ENCODE data around the gene FKBP5. TPM values are rescaled to one million over a fixed set of nuclear protein-coding genes. Genes with fewer than 3 reads are reported as not detected.

FKBP5 gene
- total and polyA plus RNA-seq, 9 of the 15 experiments (the other 6 are each of a cell fraction or from before 2014, with no cell fraction given), result 32.7 to 151 (median 75.0) TPM

DNA sequence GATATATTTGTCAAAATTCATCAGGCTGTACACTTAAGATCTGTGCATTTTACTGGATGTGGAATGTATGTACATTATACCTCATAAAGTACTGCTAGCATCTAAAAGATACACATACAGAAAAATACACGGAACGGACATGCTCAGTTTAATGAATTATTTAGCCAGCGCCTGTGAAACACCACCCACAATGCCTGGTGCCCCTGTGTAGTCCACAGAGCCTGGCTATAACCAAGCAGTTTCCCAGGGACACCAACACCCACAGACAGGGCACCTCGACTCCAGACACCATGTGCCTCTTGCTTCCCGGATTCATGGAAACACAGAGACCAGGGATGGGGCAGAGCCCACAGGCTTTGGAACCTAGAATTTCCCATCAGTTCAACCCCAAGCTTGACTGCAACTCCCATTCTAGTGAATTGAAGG lies 30.7 kb upstream of the FKBP5 start:
- no peaks in the 10 kb centered on the region for H3K36me3 ChIP-seq (ENCODE audit: control insufficient read depth, insufficient read depth, low read length)
- H2AFZ ChIP-seq (ENCODE audit: low read depth, low read length), result peak overlapping the region; percentile 97
- no TSS peak for BruUV-seq (replicated peaks)
- TF ChIP-seq CGGBP1 (CRISPR knock-in tag; IDR thresholded peaks at IDR 0.05) (no peak), ZNF707 (CRISPR knock-in tag; conservative IDR thresholded peaks at IDR 0.05) (no peak), PHF20 (IDR thresholded peaks at IDR 0.05; ENCODE audit: partially characterized antibody) (no peak), NFIC (IDR thresholded peaks at IDR 0.05) (no peak), ZNF232 (CRISPR knock-in tag; IDR thresholded peaks at IDR 0.05) (no peak), SAP30 (IDR thresholded peaks at IDR 0.05; ENCODE audit: borderline replicate concordance, insufficient read depth, low read depth, low read length, poor library complexity, severe bottlenecking) (no peak), ZNF41 (CRISPR knock-in tag; conservative IDR thresholded peaks at IDR 0.05) (no peak), TAF7 (tag; IDR thresholded peaks at IDR 0.05) (no peak), KLF10 (CRISPR knock-in tag; IDR thresholded peaks at IDR 0.05) (no peak)
- no peak for FAIRE-seq
- no peaks in the 10 kb centered on the region for H3K9me1 ChIP-seq (ENCODE audit: control insufficient read depth, insufficient read depth, low read length)
- H3K4me2 ChIP-seq (ENCODE audit: insufficient read depth, low read length), result peak overlapping the region; percentile 66; the same call in 1 of the 2 replicates
- H3K9ac ChIP-seq (ENCODE audit: insufficient read depth in 1 of 2, low read depth in 2 of 2, low read length in 2 of 2), result peak overlapping the region; percentile 17 to 90; a peak in 2 of 4 replicates
- 0 out of 5 replicates have a peak, but pooled peaks cover 0 to 4% of the 10 kb centered on the region in 2 experiments for H3K27me3 ChIP-seq (ENCODE audit: control insufficient read depth in 2 of 2, insufficient read depth in 2 of 2, low read length in 2 of 2)
- no peaks in the 10 kb centered on the region for H3K9me3 ChIP-seq (replicated peaks; ENCODE audit: control insufficient read depth, insufficient read depth, low read depth, low read length)
- POLR2A ChIA-PET, result no interaction called here
- H3K4me1 ChIP-seq (replicated peaks in 1 of 2; ENCODE audit: control insufficient read depth in 2 of 2, insufficient read depth in 2 of 2, low read length in 2 of 2), result peaks cover 22 to 23% of the 10 kb centered on the region in 2 experiments; a peak in 4 of 5 replicates
- H3K27ac ChIP-seq (ENCODE audit: extremely low read depth, low read depth, low read length), result peak overlapping the region; percentile 48; the same call in 1 of the 3 replicates
- ATAC-seq, result no peak
- H4K20me1 ChIP-seq (replicated peaks; ENCODE audit: control insufficient read depth, insufficient read depth, low read length), result no peaks in the 10 kb centered on the region
- no peak for DNase-seq (ENCODE audit: extremely low read depth in 1 of 4, low spot score in 3 of 4)
- 65% methylated on average over 5 of the region's 5 CpGs for WGBS (ENCODE audit: insufficient coverage, low coverage, missing lambda C conversion rate)
- no peak overlapping the region for H3K4me3 ChIP-seq
- in situ Hi-C loops (cut with MboI), result no loop called here
- no peaks in the 10 kb centered on the region for H3K79me2 ChIP-seq (ENCODE audit: control insufficient read depth, insufficient read depth, low read length)
- intact Hi-C loops (cut with micrococcal nuclease), result no loop called here
- CTCF ChIA-PET (ENCODE audit: low intra/inter-chr PET ratio), result no interaction called here
